HCT116 (cell line): ENCODE measurements around the gene PCSK6. TPM values are rescaled to one million over a fixed set of nuclear protein-coding genes. Genes with fewer than 3 reads are reported as not detected.

Experiments used
- ATAC-seq: fragments of 200-7000 bp; cut with Tn5 transposase; 2 replicates; pipeline ENCODE4 v1.9.1; 2020; ENCODE audit warnings: mild to moderate bottlenecking, moderate library complexity
- BruUV-seq: library from RNA; stranded (reverse); fragments of 400-500 nt; replicated peaks from 2 replicates; lab custom pipeline; 2021; lab: Mats Ljungman, UMichigan
- CTCF ChIA-PET: fragments of 300-600 bp; sonication (Branson Sonifier 250); formaldehyde crosslinking; loops from one replicate; lab custom pipeline; 2021; ENCODE audit warnings: antibody characterized with exemption; lab: Charles Lee
- POLR2A ChIA-PET: fragments of 300-600, 350-600 bp; sonication (Branson Sonifier 250); formaldehyde crosslinking; loops from one replicate; lab custom pipeline; 2021; ENCODE audit warnings: antibody characterized with exemption; lab: Charles Lee
- RAD21 ChIA-PET, 2 experiments: fragments of 300-600 bp; sonication (Branson Sonifier 250); formaldehyde crosslinking; loops; one replicate each; lab custom pipeline; 2023; ENCODE audit warnings: low total read pairs in 2 of 2; ENCODE audit not compliant: uncharacterized antibody in 2 of 2, unreplicated experiment in 2 of 2, low non-redundant PET in 1 of 2; lab: Charles Lee
- DNase-seq: peaks from one replicate; pipeline ENCODE4 v3.0.0-alpha.2; 2010; ENCODE audit warnings: low read depth, low spot score
- H2AFZ ChIP-seq: fragments of 200-600 bp; shearing (Covaris generic), sonication (generic); 2 replicates; pipeline ENCODE4 v1.6.1; 2017; ENCODE audit warnings: low read depth, mixed run types, mixed read lengths, antibody characterized with exemption, low read length; ENCODE audit not compliant: poor library complexity, severe bottlenecking
- H3K27ac ChIP-seq: 2 replicates; pipeline ENCODE4 v1.5.1; 2012; ENCODE audit warnings: low read depth, low read length
- H3K27me3 ChIP-seq: fragments of 200-600 bp; sonication (generic); 2 replicates; pipeline ENCODE4 v1.6.1; 2016; ENCODE audit warnings: mixed run types, low read length, mixed read lengths; ENCODE audit not compliant: insufficient read depth
- H3K36me3 ChIP-seq, 2 experiments: fragments of 200-500 bp in 1 of 2; fragments of 200-600 bp in 1 of 2; sonication (Bioruptor generic) in 1 of 2; sonication (generic) in 1 of 2; 2 replicates each; pipeline versions ENCODE4 v1.5.1 to v1.6.1; 2014 to 2016; ENCODE audit warnings: low read length in 2 of 2, inconsistent platforms in 1 of 2, mixed read lengths in 1 of 2, mixed run types in 1 of 2; ENCODE audit not compliant: insufficient read depth in 2 of 2, control insufficient read depth in 1 of 2
- H3K4me1 ChIP-seq, 2 experiments: fragments of 200-600 bp in 1 of 2; sonication (generic) in 1 of 2; 2 replicates each; pipeline versions ENCODE4 v1.5.1 to v1.6.1; 2012 to 2017; ENCODE audit warnings: low read length in 2 of 2, inconsistent platforms in 1 of 2, mild to moderate bottlenecking in 1 of 2, mixed read lengths in 1 of 2, mixed run types in 1 of 2, moderate library complexity in 1 of 2; ENCODE audit not compliant: insufficient read depth in 2 of 2, control insufficient read depth in 1 of 2
- H3K4me2 ChIP-seq: fragments of 200-600 bp; sonication (generic); 2 replicates; pipeline ENCODE4 v1.6.1; 2017; ENCODE audit warnings: mixed run types, low read length, mixed read lengths
- H3K4me3 ChIP-seq, 2 experiments: fragments of 200-600 bp in 1 of 2; sonication (generic) in 1 of 2; replicated peaks in 1 of 2; 2 replicates each; pipeline ENCODE4 v1.5.1; 2011 to 2016; ENCODE audit warnings: low read length in 2 of 2, control low read depth in 1 of 2, low read depth in 1 of 2, mild to moderate bottlenecking in 1 of 2, mixed read lengths in 1 of 2, mixed run types in 1 of 2
- H3K79me2 ChIP-seq: fragments of 200-600 bp; sonication (generic); 2 replicates; pipeline ENCODE4 v1.6.1; 2017; ENCODE audit warnings: mild to moderate bottlenecking, mixed run types, low read length, moderate library complexity, mixed read lengths; ENCODE audit not compliant: insufficient read depth
- H3K9ac ChIP-seq: fragments of 200-600 bp; sonication (generic); 2 replicates; pipeline ENCODE4 v1.6.1; 2016; ENCODE audit warnings: low read length, mixed read lengths
- H3K9me2 ChIP-seq: fragments of 200-600 bp; sonication (generic), shearing (Covaris generic); 2 replicates; pipeline ENCODE4 v1.6.1; 2017; ENCODE audit warnings: mixed run types, mild to moderate bottlenecking, moderate library complexity; ENCODE audit not compliant: insufficient read depth
- H3K9me3 ChIP-seq, 2 experiments: fragments of 200-500 bp in 1 of 2; fragments of 200-600 bp in 1 of 2; sonication (Bioruptor generic) in 1 of 2; sonication (generic) in 1 of 2; 2 replicates each; pipeline ENCODE4 v1.6.1; 2014 to 2017; ENCODE audit warnings: low read length in 2 of 2, mixed read lengths in 2 of 2, inconsistent platforms in 1 of 2, low read depth in 1 of 2, mild to moderate bottlenecking in 1 of 2, mixed run types in 1 of 2, moderate library complexity in 1 of 2; ENCODE audit not compliant: control insufficient read depth in 1 of 2, insufficient read depth in 1 of 2
- H4K20me1 ChIP-seq: fragments of 200-600 bp; sonication (generic), shearing (Covaris generic); 2 replicates; pipeline ENCODE4 v1.6.1; 2017; ENCODE audit warnings: mixed run types, mild to moderate bottlenecking, moderate library complexity; ENCODE audit not compliant: insufficient read depth
- EGR1 ChIP-seq: IDR thresholded peaks from 2 replicates; pipeline ENCODE4 v1.6.1; 2012; ENCODE audit warnings: low read depth
- ELF1 ChIP-seq: IDR thresholded peaks from 2 replicates; pipeline ENCODE4 v1.6.1; 2012; ENCODE audit warnings: low read depth, borderline replicate concordance
- EZH2 ChIP-seq: fragments of 200-600 bp; sonication (generic); IDR thresholded peaks from 2 replicates; pipeline ENCODE4 v1.6.1; 2017; ENCODE audit warnings: antibody characterized with exemption, mixed run types
- EZH2phosphoT487 ChIP-seq: fragments of 200-600 bp; IDR thresholded peaks from 2 replicates; pipeline ENCODE4 v1.6.1; 2018; ENCODE audit warnings: antibody characterized with exemption, borderline replicate concordance
- SIN3A ChIP-seq: IDR thresholded peaks from 2 replicates; pipeline ENCODE4 v1.6.1; 2012; ENCODE audit warnings: low read depth
- SP1 ChIP-seq: IDR thresholded peaks from 2 replicates; pipeline ENCODE4 v1.6.1; 2012; ENCODE audit warnings: low read depth
- SRF ChIP-seq: IDR thresholded peaks from 2 replicates; pipeline ENCODE4 v1.6.1; 2012; ENCODE audit warnings: low read depth
- YY1 ChIP-seq: IDR thresholded peaks from 2 replicates; pipeline ENCODE4 v1.6.1; 2011; ENCODE audit warnings: low read length, low read depth, moderate library complexity, mild to moderate bottlenecking; ENCODE audit not compliant: insufficient replicate concordance; ENCODE audit errors: extremely low read depth
- intact Hi-C: fragments of 100-400 bp; cut with micrococcal nuclease; formaldehyde crosslinking; loops from 2 replicates; pipeline ENCODE4 v1.10.0; 2022
- total RNA-seq: library from RNA; stranded (reverse); gene quantifications from one replicate; pipeline ENCODE4 v1.2.1, GENCODE V29; 2021; ENCODE audit not compliant: unreplicated experiment
- TF ChIP-seq, protein P1 (sequence below), 3 experiments: fragments of 200-600 bp in 1 of 3; sonication (generic) in 1 of 3; IDR thresholded peaks in 2 of 3; conservative IDR thresholded peaks in 1 of 3; 2 replicates each; pipeline ENCODE4 v1.5.1; 2012 to 2017; ENCODE audit warnings: low read depth in 2 of 3, low read length in 2 of 3, antibody characterized with exemption in 1 of 3, borderline replicate concordance in 1 of 3, control low read depth in 1 of 3, mild to moderate bottlenecking in 1 of 3, mixed read lengths in 1 of 3, mixed run types in 1 of 3, moderate library complexity in 1 of 3; ENCODE audit not compliant: insufficient read depth in 1 of 3
- TF ChIP-seq, protein P2 (sequence below): IDR thresholded peaks from 2 replicates; pipeline ENCODE4 v1.6.1; 2012
- TF ChIP-seq, protein P3 (sequence below): IDR thresholded peaks from 2 replicates; pipeline ENCODE4 v1.6.1; 2012; ENCODE audit warnings: low read depth
- TF ChIP-seq, protein P4 (sequence below): IDR thresholded peaks from 2 replicates; pipeline ENCODE4 v1.6.1; 2011; ENCODE audit warnings: mild to moderate bottlenecking, low read length, moderate library complexity; ENCODE audit not compliant: insufficient replicate concordance; ENCODE audit errors: extremely low read depth

Gene PCSK6
- total RNA-seq, 1 experiment from 2014 or later = 13.5 TPM

DNA sequence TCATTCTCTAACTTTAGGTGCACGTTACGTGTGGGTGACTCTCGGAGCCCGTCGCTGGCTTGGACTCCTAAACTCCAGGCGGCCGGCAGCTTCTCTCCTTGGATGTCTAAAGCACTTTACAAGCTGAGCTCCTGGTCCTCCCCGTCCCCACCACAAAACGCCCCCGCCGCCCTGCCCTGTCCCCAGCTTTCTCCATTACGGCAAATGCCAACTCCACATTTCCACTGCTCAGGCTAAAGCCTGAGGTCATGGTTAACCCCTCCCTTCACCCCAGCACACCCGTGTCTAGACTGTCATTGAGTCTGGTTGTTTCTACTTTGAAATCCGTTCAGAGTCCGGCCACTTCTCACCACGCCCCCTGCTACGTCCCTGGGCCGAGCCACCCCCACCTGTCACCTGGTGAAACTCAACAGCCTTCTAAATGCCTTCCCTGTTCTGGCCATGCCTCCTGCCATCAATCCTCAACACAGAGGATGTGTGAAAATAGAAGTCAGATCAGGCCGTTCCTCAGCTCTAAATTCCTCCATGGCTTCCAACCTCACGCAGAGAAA is 8.1 kb upstream of the PCSK6 start (continued):
- TF ChIP-seq, protein P1, sequence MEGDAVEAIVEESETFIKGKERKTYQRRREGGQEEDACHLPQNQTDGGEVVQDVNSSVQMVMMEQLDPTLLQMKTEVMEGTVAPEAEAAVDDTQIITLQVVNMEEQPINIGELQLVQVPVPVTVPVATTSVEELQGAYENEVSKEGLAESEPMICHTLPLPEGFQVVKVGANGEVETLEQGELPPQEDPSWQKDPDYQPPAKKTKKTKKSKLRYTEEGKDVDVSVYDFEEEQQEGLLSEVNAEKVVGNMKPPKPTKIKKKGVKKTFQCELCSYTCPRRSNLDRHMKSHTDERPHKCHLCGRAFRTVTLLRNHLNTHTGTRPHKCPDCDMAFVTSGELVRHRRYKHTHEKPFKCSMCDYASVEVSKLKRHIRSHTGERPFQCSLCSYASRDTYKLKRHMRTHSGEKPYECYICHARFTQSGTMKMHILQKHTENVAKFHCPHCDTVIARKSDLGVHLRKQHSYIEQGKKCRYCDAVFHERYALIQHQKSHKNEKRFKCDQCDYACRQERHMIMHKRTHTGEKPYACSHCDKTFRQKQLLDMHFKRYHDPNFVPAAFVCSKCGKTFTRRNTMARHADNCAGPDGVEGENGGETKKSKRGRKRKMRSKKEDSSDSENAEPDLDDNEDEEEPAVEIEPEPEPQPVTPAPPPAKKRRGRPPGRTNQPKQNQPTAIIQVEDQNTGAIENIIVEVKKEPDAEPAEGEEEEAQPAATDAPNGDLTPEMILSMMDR (IDR thresholded peaks at IDR 0.05 in 2 of 3, conservative IDR thresholded peaks at IDR 0.05 in 1 of 3; ENCODE audit: borderline replicate concordance in 1 of 3, insufficient read depth in 1 of 3, low read depth in 2 of 3, low read length in 2 of 3) = no peak
- TF ChIP-seq SIN3A (no peak), SRF (no peak), YY1 (no peak)
- TF ChIP-seq, protein P2, sequence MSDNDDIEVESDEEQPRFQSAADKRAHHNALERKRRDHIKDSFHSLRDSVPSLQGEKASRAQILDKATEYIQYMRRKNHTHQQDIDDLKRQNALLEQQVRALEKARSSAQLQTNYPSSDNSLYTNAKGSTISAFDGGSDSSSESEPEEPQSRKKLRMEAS = no peak
- TF ChIP-seq, protein P3, sequence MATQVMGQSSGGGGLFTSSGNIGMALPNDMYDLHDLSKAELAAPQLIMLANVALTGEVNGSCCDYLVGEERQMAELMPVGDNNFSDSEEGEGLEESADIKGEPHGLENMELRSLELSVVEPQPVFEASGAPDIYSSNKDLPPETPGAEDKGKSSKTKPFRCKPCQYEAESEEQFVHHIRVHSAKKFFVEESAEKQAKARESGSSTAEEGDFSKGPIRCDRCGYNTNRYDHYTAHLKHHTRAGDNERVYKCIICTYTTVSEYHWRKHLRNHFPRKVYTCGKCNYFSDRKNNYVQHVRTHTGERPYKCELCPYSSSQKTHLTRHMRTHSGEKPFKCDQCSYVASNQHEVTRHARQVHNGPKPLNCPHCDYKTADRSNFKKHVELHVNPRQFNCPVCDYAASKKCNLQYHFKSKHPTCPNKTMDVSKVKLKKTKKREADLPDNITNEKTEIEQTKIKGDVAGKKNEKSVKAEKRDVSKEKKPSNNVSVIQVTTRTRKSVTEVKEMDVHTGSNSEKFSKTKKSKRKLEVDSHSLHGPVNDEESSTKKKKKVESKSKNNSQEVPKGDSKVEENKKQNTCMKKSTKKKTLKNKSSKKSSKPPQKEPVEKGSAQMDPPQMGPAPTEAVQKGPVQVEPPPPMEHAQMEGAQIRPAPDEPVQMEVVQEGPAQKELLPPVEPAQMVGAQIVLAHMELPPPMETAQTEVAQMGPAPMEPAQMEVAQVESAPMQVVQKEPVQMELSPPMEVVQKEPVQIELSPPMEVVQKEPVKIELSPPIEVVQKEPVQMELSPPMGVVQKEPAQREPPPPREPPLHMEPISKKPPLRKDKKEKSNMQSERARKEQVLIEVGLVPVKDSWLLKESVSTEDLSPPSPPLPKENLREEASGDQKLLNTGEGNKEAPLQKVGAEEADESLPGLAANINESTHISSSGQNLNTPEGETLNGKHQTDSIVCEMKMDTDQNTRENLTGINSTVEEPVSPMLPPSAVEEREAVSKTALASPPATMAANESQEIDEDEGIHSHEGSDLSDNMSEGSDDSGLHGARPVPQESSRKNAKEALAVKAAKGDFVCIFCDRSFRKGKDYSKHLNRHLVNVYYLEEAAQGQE = no peak

DNA sequence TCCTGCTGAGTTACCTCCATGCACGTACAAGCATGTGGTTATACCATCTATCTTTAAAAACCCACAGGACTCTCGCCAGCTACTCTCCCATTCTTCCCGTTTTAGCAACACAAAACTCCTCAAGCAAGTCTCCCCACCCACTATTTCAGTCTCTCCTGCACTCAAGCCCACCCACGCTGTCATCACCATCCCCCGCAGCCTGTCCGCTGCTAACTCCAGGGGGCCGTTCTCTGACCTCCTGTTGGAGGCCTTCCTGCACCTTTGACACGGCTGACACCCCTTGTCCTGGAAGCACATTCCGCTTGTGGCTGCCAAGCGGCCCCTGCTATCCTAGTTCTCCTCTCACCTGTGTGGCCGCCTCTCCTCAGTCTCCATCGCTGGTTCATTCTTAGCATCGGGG is 7.5 kb upstream of the PCSK6 start:
- H3K4me1 ChIP-seq = peaks cover 0 to 8% of the 10 kb centered on the region in 2 experiments; a peak in 3 of 4 replicates
- ChIA-PET RAD21 (no interaction called here), POLR2A (no interaction called here), CTCF (no interaction called here)
- H3K36me3 ChIP-seq = no peaks in the 10 kb centered on the region
- H3K4me3 ChIP-seq = no peak overlapping the region
- 0 out of 2 replicates have a peak, but pooled peaks cover 3% of the 10 kb centered on the region for H3K27me3 ChIP-seq
- no TSS peak for BruUV-seq
- H2AFZ ChIP-seq = no peak overlapping the region
- intact Hi-C loops = no loop called here
- H3K9me2 ChIP-seq = no peaks in the 10 kb centered on the region
- no peaks in the 10 kb centered on the region for H3K9me3 ChIP-seq
- H3K4me2 ChIP-seq = no peak overlapping the region
- no peak overlapping the region for H3K27ac ChIP-seq
- no peaks in the 10 kb centered on the region for H4K20me1 ChIP-seq
- TF ChIP-seq EZH2phosphoT487 = no peak
- TF ChIP-seq EZH2 = no peak
- TF ChIP-seq ELF1 = no peak
- no peak for TF ChIP-seq SP1
- TF ChIP-seq, protein P2 = no peak
- TF ChIP-seq, protein P4, sequence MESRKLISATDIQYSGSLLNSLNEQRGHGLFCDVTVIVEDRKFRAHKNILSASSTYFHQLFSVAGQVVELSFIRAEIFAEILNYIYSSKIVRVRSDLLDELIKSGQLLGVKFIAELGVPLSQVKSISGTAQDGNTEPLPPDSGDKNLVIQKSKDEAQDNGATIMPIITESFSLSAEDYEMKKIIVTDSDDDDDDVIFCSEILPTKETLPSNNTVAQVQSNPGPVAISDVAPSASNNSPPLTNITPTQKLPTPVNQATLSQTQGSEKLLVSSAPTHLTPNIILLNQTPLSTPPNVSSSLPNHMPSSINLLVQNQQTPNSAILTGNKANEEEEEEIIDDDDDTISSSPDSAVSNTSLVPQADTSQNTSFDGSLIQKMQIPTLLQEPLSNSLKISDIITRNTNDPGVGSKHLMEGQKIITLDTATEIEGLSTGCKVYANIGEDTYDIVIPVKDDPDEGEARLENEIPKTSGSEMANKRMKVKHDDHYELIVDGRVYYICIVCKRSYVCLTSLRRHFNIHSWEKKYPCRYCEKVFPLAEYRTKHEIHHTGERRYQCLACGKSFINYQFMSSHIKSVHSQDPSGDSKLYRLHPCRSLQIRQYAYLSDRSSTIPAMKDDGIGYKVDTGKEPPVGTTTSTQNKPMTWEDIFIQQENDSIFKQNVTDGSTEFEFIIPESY = no peak
- TF ChIP-seq EGR1 = no peak
- no peak overlapping the region for H3K9ac ChIP-seq
- no peaks in the 10 kb centered on the region for H3K79me2 ChIP-seq
- ATAC-seq = no peak
- DNase-seq = no peak
